Activated CD8-positive, alpha-beta T cell treated with anti-CD3 and anti-CD28 coated beads, Interleukin-2, amount 10 ng/mL, durations not matched to agents 7 days and 5 days (primary cell): ENCODE data around the gene MGMT. TPM values are rescaled to one million over a fixed set of nuclear protein-coding genes. Genes with fewer than 3 reads are reported as not detected.

ENCODE experiments used
- ATAC-seq: fragments of 150-1000 bp; cut with Tn5 transposase; one replicate; pipeline ENCODE4 v1.10.0; 2021; ENCODE audit warnings: moderate library complexity
- CTCF ChIA-PET: fragments of 350-600 bp; sonication (Branson Sonifier 250); formaldehyde crosslinking; loops from one replicate; lab custom pipeline; 2021; ENCODE audit warnings: antibody characterized with exemption; lab: Charles Lee
- POLR2A ChIA-PET: fragments of 350-600 bp; sonication (Branson Sonifier 250); formaldehyde crosslinking; loops from one replicate; lab custom pipeline; 2021; ENCODE audit warnings: antibody characterized with exemption; lab: Charles Lee
- DNase-seq: peaks from one replicate; pipeline ENCODE4 v3.0.0-alpha.2; 2020
- H3K27ac Mint-ChIP-seq: one replicate; pipeline ENCODE4 v1.8.0; 2021; ENCODE audit warnings: mild to moderate bottlenecking, mixed read lengths
- H3K27me3 Mint-ChIP-seq: one replicate; pipeline ENCODE4 v1.8.0; 2021; ENCODE audit warnings: low read depth, mixed read lengths
- H3K36me3 Mint-ChIP-seq: one replicate; pipeline ENCODE4 v1.8.0; 2021; ENCODE audit warnings: low read depth, mixed read lengths
- H3K4me1 Mint-ChIP-seq: one replicate; pipeline ENCODE4 v1.8.0; 2021; ENCODE audit warnings: low read depth, mixed read lengths
- H3K4me3 Mint-ChIP-seq: one replicate; pipeline ENCODE4 v1.8.0; 2021; ENCODE audit warnings: mild to moderate bottlenecking, mixed read lengths
- H3K9me3 Mint-ChIP-seq: one replicate; pipeline ENCODE4 v1.8.0; 2022; ENCODE audit warnings: mixed read lengths; ENCODE audit not compliant: insufficient read depth
- total RNA-seq, 2 experiments: library from RNA; stranded (reverse); gene quantifications; one replicate each; pipeline ENCODE4 v1.2.3, GENCODE V29; 2021

The MGMT gene
- total RNA-seq, 2 experiments from 2014 or later, result 16.7 to 17.3 TPM

- Mint-ChIP-seq H3K4me1 (no peaks in the 10 kb centered on the region), H3K27me3 (no peaks in the 10 kb centered on the region), H3K9me3 (no peaks in the 10 kb centered on the region), H3K36me3 (peaks cover 6% of the 10 kb centered on the region), H3K27ac (no peak overlapping the region), H3K4me3 (no peak overlapping the region)
- DNase-seq (no peak), ATAC-seq (no peak)
- POLR2A ChIA-PET, result no interaction called here
- CTCF ChIA-PET, result no interaction called here
Measured at GRCh38 chr10:129562487-129562886, 95.4 kb downstream of the MGMT start.

- H3K27me3 Mint-ChIP-seq, result no peaks in the 10 kb centered on the region
- no peaks in the 10 kb centered on the region for H3K9me3 Mint-ChIP-seq
- no peak overlapping the region for H3K4me3 Mint-ChIP-seq
- ChIA-PET POLR2A (no interaction called here), CTCF (no interaction called here)
- DNase-seq (no peak), ATAC-seq (no peak)
- H3K36me3 Mint-ChIP-seq, result peaks cover 7% of the 10 kb centered on the region
- no peaks in the 10 kb centered on the region for H3K4me1 Mint-ChIP-seq
- H3K27ac Mint-ChIP-seq, result no peak overlapping the region
Measured at GRCh38 chr10:129564923-129565322, 97.9 kb downstream of the MGMT start.

- POLR2A ChIA-PET, result no interaction called here
- peaks cover 8% of the 10 kb centered on the region for H3K36me3 Mint-ChIP-seq
- no peak overlapping the region for H3K27ac Mint-ChIP-seq
- DNase-seq, result no peak
- CTCF ChIA-PET, result no interaction called here
- no peak for ATAC-seq
- H3K27me3 Mint-ChIP-seq, result no peaks in the 10 kb centered on the region
- H3K4me1 Mint-ChIP-seq, result no peaks in the 10 kb centered on the region
- peaks cover 7% of the 10 kb centered on the region for H3K9me3 Mint-ChIP-seq
- H3K4me3 Mint-ChIP-seq, result no peak overlapping the region
Measured at GRCh38 chr10:129568583-129569344, 101.7 kb downstream of the MGMT start.

- H3K4me1 Mint-ChIP-seq, result no peaks in the 10 kb centered on the region
- no peak overlapping the region for H3K4me3 Mint-ChIP-seq
- ChIA-PET CTCF (no interaction called here), POLR2A (no interaction called here)
- peaks cover 11% of the 10 kb centered on the region for H3K9me3 Mint-ChIP-seq
- H3K27ac Mint-ChIP-seq, result no peak overlapping the region
- DNase-seq (no peak), ATAC-seq (no peak)
- H3K27me3 Mint-ChIP-seq, result no peaks in the 10 kb centered on the region
- peaks cover 5% of the 10 kb centered on the region for H3K36me3 Mint-ChIP-seq
Measured at GRCh38 chr10:129570185-129570584, 103.1 kb downstream of the MGMT start.

GRCh38 chr10:129579228-129579627 lies 112.2 kb downstream of the MGMT start:
- peaks cover 4% of the 10 kb centered on the region for H3K36me3 Mint-ChIP-seq
- H3K4me3 Mint-ChIP-seq, result no peak overlapping the region

GRCh38 chr10:129580010-129580409 lies 113.0 kb downstream of the MGMT start:
- ChIA-PET CTCF (no interaction called here), POLR2A (no interaction called here)
- Mint-ChIP-seq H3K4me3 (no peak overlapping the region), H3K9me3 (peaks cover 24% of the 10 kb centered on the region), H3K27ac (no peak overlapping the region), H3K4me1 (peaks cover 14% of the 10 kb centered on the region), H3K36me3 (peaks cover 4% of the 10 kb centered on the region), H3K27me3 (no peaks in the 10 kb centered on the region)
- ATAC-seq (no peak), DNase-seq (no peak)

More at GRCh38 chr10:129579228-129579627, 112.2 kb downstream of the MGMT start:
- POLR2A ChIA-PET, result no interaction called here
- Mint-ChIP-seq H3K4me1 (peaks cover 14% of the 10 kb centered on the region), H3K9me3 (peaks cover 22% of the 10 kb centered on the region), H3K27me3 (no peaks in the 10 kb centered on the region), H3K27ac (no peak overlapping the region)
- CTCF ChIA-PET, result no interaction called here
- ATAC-seq (no peak), DNase-seq (no peak)

GRCh38 chr10:129580901-129581300 lies 113.9 kb downstream of the MGMT start:
- Mint-ChIP-seq H3K4me3 (no peak overlapping the region), H3K27me3 (no peaks in the 10 kb centered on the region), H3K36me3 (peaks cover 5% of the 10 kb centered on the region), H3K4me1 (peaks cover 14% of the 10 kb centered on the region), H3K27ac (no peak overlapping the region), H3K9me3 (peaks cover 33% of the 10 kb centered on the region)
- ATAC-seq (no peak), DNase-seq (no peak)
- ChIA-PET POLR2A (no interaction called here), CTCF (no interaction called here)

GRCh38 chr10:129581827-129582411 lies 114.9 kb downstream of the MGMT start:
- Mint-ChIP-seq H3K9me3 (peaks cover 43% of the 10 kb centered on the region), H3K4me3 (no peak overlapping the region), H3K4me1 (peaks cover 14% of the 10 kb centered on the region), H3K36me3 (peaks cover 9% of the 10 kb centered on the region), H3K27ac (no peak overlapping the region), H3K27me3 (no peaks in the 10 kb centered on the region)
- ATAC-seq (no peak), DNase-seq (no peak)
- CTCF ChIA-PET, result no interaction called here
- POLR2A ChIA-PET, result no interaction called here

GRCh38 chr10:129583831-129584230 lies 116.8 kb downstream of the MGMT start:
- ChIA-PET CTCF (no interaction called here), POLR2A (no interaction called here)
- H3K4me1 Mint-ChIP-seq, result peaks cover 14% of the 10 kb centered on the region
- DNase-seq (no peak), ATAC-seq (no peak)
- no peaks in the 10 kb centered on the region for H3K27me3 Mint-ChIP-seq
- peaks cover 22% of the 10 kb centered on the region for H3K36me3 Mint-ChIP-seq
- no peak overlapping the region for H3K27ac Mint-ChIP-seq
- H3K4me3 Mint-ChIP-seq, result no peak overlapping the region
- H3K9me3 Mint-ChIP-seq, result peaks cover 59% of the 10 kb centered on the region

- no peaks in the 10 kb centered on the region for H3K27me3 Mint-ChIP-seq
- ChIA-PET POLR2A (no interaction called here), CTCF (no interaction called here)
- H3K9me3 Mint-ChIP-seq, result peaks cover 61% of the 10 kb centered on the region
- H3K27ac Mint-ChIP-seq, result no peak overlapping the region
- peaks cover 40% of the 10 kb centered on the region for H3K36me3 Mint-ChIP-seq
- DNase-seq (no peak), ATAC-seq (no peak)
- no peak overlapping the region for H3K4me3 Mint-ChIP-seq
- H3K4me1 Mint-ChIP-seq, result no peaks in the 10 kb centered on the region
Measured at GRCh38 chr10:129586898-129587443, 119.9 kb downstream of the MGMT start.

GRCh38 chr10:129589546-129589945 lies 122.5 kb downstream of the MGMT start:
- Mint-ChIP-seq H3K4me1 (no peaks in the 10 kb centered on the region), H3K27ac (no peak overlapping the region), H3K36me3 (peaks cover 39% of the 10 kb centered on the region), H3K4me3 (no peak overlapping the region), H3K27me3 (no peaks in the 10 kb centered on the region), H3K9me3 (peaks cover 53% of the 10 kb centered on the region)
- ATAC-seq (no peak), DNase-seq (no peak)
- ChIA-PET POLR2A (no interaction called here), CTCF (no interaction called here)

GRCh38 chr10:129593953-129594352 lies 126.9 kb downstream of the MGMT start:
- H3K9me3 Mint-ChIP-seq, result peaks cover 39% of the 10 kb centered on the region
- POLR2A ChIA-PET, result no interaction called here
- no peak for ATAC-seq

More at GRCh38 chr10:129593953-129594352, 126.9 kb downstream of the MGMT start:
- CTCF ChIA-PET, result no interaction called here
- peaks cover 28% of the 10 kb centered on the region for H3K36me3 Mint-ChIP-seq
- no peaks in the 10 kb centered on the region for H3K27me3 Mint-ChIP-seq
- no peaks in the 10 kb centered on the region for H3K4me1 Mint-ChIP-seq
- no peak overlapping the region for H3K27ac Mint-ChIP-seq
- no peak overlapping the region for H3K4me3 Mint-ChIP-seq
- DNase-seq, result no peak
